ENCODE results near the gene GABRG3. TPM values are rescaled to one million over a fixed set of nuclear protein-coding genes. Genes with fewer than 3 reads are reported as not detected.

The GABRG3 gene
- total RNA-seq, 1 experiment from 2014 or later: not detected

- Histone ChIP-seq H3K4me1 (ENCODE audit: low read length) (no peaks in the 10 kb centered on the region), H3K79me2 (ENCODE audit: low read length) (no peaks in the 10 kb centered on the region), H3K9ac (ENCODE audit: low read length) (no peak overlapping the region), H3K9me2 (replicated peaks; ENCODE audit: insufficient read depth, low read length) (no peaks in the 10 kb centered on the region), H3K36me3 (ENCODE audit: insufficient read depth, low read length) (no peaks in the 10 kb centered on the region), H4K20me1 (ENCODE audit: insufficient read depth, low read depth, low read length) (no peaks in the 10 kb centered on the region), H3K27ac (ENCODE audit: low read length) (no peak overlapping the region), H2AFZ (ENCODE audit: low read length) (no peak overlapping the region), H3K4me2 (ENCODE audit: low read depth, low read length, poor library complexity, severe bottlenecking) (no peak overlapping the region), H3K27me3 (ENCODE audit: low read length) (no peaks in the 10 kb centered on the region), H3K9me3 (ENCODE audit: low read length) (peaks cover 40% of the 10 kb centered on the region), H3K4me3 (ENCODE audit: low read length) (no peak overlapping the region)
- no peak for DNase-seq
Observed at GRCh38 chr15:27094235-27094634, 123.3 kb downstream of the GABRG3 start.

DNA sequence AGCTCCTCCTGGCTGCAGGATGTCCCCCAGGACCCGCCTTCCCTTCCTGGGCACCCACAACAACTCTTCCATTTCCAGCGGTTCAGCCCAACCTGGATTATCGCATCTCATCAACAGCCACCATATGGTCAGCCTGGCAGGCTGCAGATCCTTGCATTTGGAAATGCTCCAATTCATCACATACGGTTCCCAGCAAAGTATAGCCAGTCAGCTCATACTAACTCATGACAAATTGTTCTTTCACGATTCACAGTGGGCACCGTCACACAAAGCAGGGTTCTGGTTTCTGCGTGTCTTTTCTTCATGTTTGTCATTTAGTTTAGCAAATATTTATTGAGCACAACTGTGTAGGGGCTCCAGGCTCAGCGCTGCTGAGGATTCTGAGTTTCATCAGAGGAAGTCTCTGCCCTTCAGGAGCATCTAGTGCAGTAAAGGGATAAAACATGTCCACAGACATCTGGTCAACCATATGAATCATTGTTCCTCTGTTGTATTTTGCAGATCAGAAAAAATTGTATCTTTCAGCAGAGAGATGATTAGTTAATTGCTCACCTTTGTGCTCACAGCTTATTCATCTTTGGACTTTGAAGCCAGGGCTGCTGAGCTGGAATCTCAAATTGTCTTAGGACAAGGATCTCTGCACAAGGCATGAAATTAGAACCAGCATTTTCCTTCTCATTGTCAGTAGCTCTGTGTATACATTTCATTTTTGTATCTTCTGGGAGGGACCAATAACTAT lies 125.1 kb downstream of the GABRG3 start:
- Histone ChIP-seq H3K4me1 (ENCODE audit: low read length) (no peaks in the 10 kb centered on the region), H3K9me2 (replicated peaks; ENCODE audit: insufficient read depth, low read length) (no peaks in the 10 kb centered on the region), H3K79me2 (ENCODE audit: low read length) (no peaks in the 10 kb centered on the region), H3K4me2 (ENCODE audit: low read depth, low read length, poor library complexity, severe bottlenecking) (no peak overlapping the region), H4K20me1 (ENCODE audit: insufficient read depth, low read depth, low read length) (no peaks in the 10 kb centered on the region), H3K9ac (ENCODE audit: low read length) (no peak overlapping the region), H2AFZ (ENCODE audit: low read length) (no peak overlapping the region), H3K27ac (ENCODE audit: low read length) (no peak overlapping the region), H3K4me3 (ENCODE audit: low read length) (no peak overlapping the region), H3K36me3 (ENCODE audit: insufficient read depth, low read length) (no peaks in the 10 kb centered on the region), H3K27me3 (ENCODE audit: low read length) (no peaks in the 10 kb centered on the region), H3K9me3 (ENCODE audit: low read length) (peaks cover 39% of the 10 kb centered on the region)
- no peak for DNase-seq

GRCh38 chr15:27097506-27097905 lies 126.5 kb downstream of the GABRG3 start:
- Histone ChIP-seq H3K9me3 (ENCODE audit: low read length) (peaks cover 34% of the 10 kb centered on the region), H2AFZ (ENCODE audit: low read length) (no peak overlapping the region), H3K27ac (ENCODE audit: low read length) (no peak overlapping the region), H4K20me1 (ENCODE audit: insufficient read depth, low read depth, low read length) (no peaks in the 10 kb centered on the region), H3K4me3 (ENCODE audit: low read length) (no peak overlapping the region), H3K36me3 (ENCODE audit: insufficient read depth, low read length) (no peaks in the 10 kb centered on the region), H3K4me1 (ENCODE audit: low read length) (no peaks in the 10 kb centered on the region), H3K9ac (ENCODE audit: low read length) (no peak overlapping the region), H3K9me2 (replicated peaks; ENCODE audit: insufficient read depth, low read length) (no peaks in the 10 kb centered on the region), H3K27me3 (ENCODE audit: low read length) (no peaks in the 10 kb centered on the region), H3K4me2 (ENCODE audit: low read depth, low read length, poor library complexity, severe bottlenecking) (no peak overlapping the region), H3K79me2 (ENCODE audit: low read length) (no peaks in the 10 kb centered on the region)
- DNase-seq: no peak

- H3K4me2 ChIP-seq (ENCODE audit: low read depth, low read length, poor library complexity, severe bottlenecking): no peak overlapping the region
- no peaks in the 10 kb centered on the region for H3K9me2 ChIP-seq (replicated peaks; ENCODE audit: insufficient read depth, low read length)
- no peaks in the 10 kb centered on the region for H3K4me1 ChIP-seq (ENCODE audit: low read length)
- no peak for DNase-seq
- H2AFZ ChIP-seq (ENCODE audit: low read length): no peak overlapping the region
- no peaks in the 10 kb centered on the region for H3K79me2 ChIP-seq (ENCODE audit: low read length)
- no peaks in the 10 kb centered on the region for H4K20me1 ChIP-seq (ENCODE audit: insufficient read depth, low read depth, low read length)
- H3K9me3 ChIP-seq (ENCODE audit: low read length): peaks cover 32% of the 10 kb centered on the region
- no peak overlapping the region for H3K27ac ChIP-seq (ENCODE audit: low read length)
- H3K36me3 ChIP-seq (ENCODE audit: insufficient read depth, low read length): no peaks in the 10 kb centered on the region
- no peak overlapping the region for H3K4me3 ChIP-seq (ENCODE audit: low read length)
- no peak overlapping the region for H3K9ac ChIP-seq (ENCODE audit: low read length)
- H3K27me3 ChIP-seq (ENCODE audit: low read length): no peaks in the 10 kb centered on the region
Observed at GRCh38 chr15:27101982-27102381, 131.0 kb downstream of the GABRG3 start.

DNA sequence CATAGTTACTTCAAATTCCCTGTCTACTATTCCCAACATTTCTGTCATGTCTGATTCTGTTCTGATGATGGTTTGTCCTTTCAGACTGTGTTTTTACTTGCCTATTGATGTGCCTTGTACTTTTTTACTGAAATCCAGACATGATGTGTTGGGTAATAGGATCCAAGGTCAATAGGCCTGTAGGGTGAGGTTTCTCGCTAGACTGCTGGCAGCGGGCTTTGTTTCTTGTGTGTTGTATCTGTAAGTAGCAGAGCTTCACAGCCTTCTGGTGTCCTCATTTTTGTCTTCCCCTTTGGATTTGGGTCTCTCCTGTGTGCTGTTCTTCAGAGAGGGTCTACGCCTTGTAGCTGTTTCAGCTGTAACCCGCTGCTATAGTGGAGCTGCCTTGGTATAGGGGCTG lies 140.3 kb downstream of the GABRG3 start:
- H3K4me3 ChIP-seq (ENCODE audit: low read length): no peak overlapping the region

GRCh38 chr15:27114473-27114872 lies 143.5 kb downstream of the GABRG3 start:
- Histone ChIP-seq H3K4me3 (ENCODE audit: low read length) (no peak overlapping the region), H3K9ac (ENCODE audit: low read length) (no peak overlapping the region), H3K9me2 (replicated peaks; ENCODE audit: insufficient read depth, low read length) (no peaks in the 10 kb centered on the region), H4K20me1 (ENCODE audit: insufficient read depth, low read depth, low read length) (no peaks in the 10 kb centered on the region), H3K79me2 (ENCODE audit: low read length) (no peaks in the 10 kb centered on the region), H3K27ac (ENCODE audit: low read length) (no peak overlapping the region), H2AFZ (ENCODE audit: low read length) (no peak overlapping the region), H3K4me1 (ENCODE audit: low read length) (no peaks in the 10 kb centered on the region), H3K9me3 (ENCODE audit: low read length) (peaks cover 38% of the 10 kb centered on the region), H3K27me3 (ENCODE audit: low read length) (no peaks in the 10 kb centered on the region), H3K36me3 (ENCODE audit: insufficient read depth, low read length) (no peaks in the 10 kb centered on the region), H3K4me2 (ENCODE audit: low read depth, low read length, poor library complexity, severe bottlenecking) (no peak overlapping the region)
- no peak for DNase-seq

More for the DNA sequence above, 140.3 kb downstream of the GABRG3 start:
- H4K20me1 ChIP-seq (ENCODE audit: insufficient read depth, low read depth, low read length): no peaks in the 10 kb centered on the region
- H3K27ac ChIP-seq (ENCODE audit: low read length): no peak overlapping the region
- DNase-seq: no peak
- H3K79me2 ChIP-seq (ENCODE audit: low read length): no peaks in the 10 kb centered on the region
- H3K27me3 ChIP-seq (ENCODE audit: low read length): no peaks in the 10 kb centered on the region
- no peaks in the 10 kb centered on the region for H3K4me1 ChIP-seq (ENCODE audit: low read length)
- H3K9me2 ChIP-seq (replicated peaks; ENCODE audit: insufficient read depth, low read length): 0 out of 2 replicates have a peak, but pooled peaks cover 3% of the 10 kb centered on the region
- no peak overlapping the region for H2AFZ ChIP-seq (ENCODE audit: low read length)
- no peak overlapping the region for H3K9ac ChIP-seq (ENCODE audit: low read length)
- H3K9me3 ChIP-seq (ENCODE audit: low read length): peaks cover 34% of the 10 kb centered on the region
- no peaks in the 10 kb centered on the region for H3K36me3 ChIP-seq (ENCODE audit: insufficient read depth, low read length)
- H3K4me2 ChIP-seq (ENCODE audit: low read depth, low read length, poor library complexity, severe bottlenecking): no peak overlapping the region

- no peak overlapping the region for H3K9ac ChIP-seq (ENCODE audit: low read length)
- no peak overlapping the region for H3K27ac ChIP-seq (ENCODE audit: low read length)
- no peaks in the 10 kb centered on the region for H3K79me2 ChIP-seq (ENCODE audit: low read length)
- H3K4me2 ChIP-seq (ENCODE audit: low read depth, low read length, poor library complexity, severe bottlenecking): no peak overlapping the region
- H3K27me3 ChIP-seq (ENCODE audit: low read length): no peaks in the 10 kb centered on the region
- no peaks in the 10 kb centered on the region for H4K20me1 ChIP-seq (ENCODE audit: insufficient read depth, low read depth, low read length)
- H3K36me3 ChIP-seq (ENCODE audit: insufficient read depth, low read length): no peaks in the 10 kb centered on the region
- no peaks in the 10 kb centered on the region for H3K4me1 ChIP-seq (ENCODE audit: low read length)
- no peak overlapping the region for H3K4me3 ChIP-seq (ENCODE audit: low read length)
- peaks cover 40% of the 10 kb centered on the region for H3K9me3 ChIP-seq (ENCODE audit: low read length)
- no peaks in the 10 kb centered on the region for H3K9me2 ChIP-seq (replicated peaks; ENCODE audit: insufficient read depth, low read length)
- no peak overlapping the region for H2AFZ ChIP-seq (ENCODE audit: low read length)
- no peak for DNase-seq
Observed at GRCh38 chr15:27119695-27120266, 148.8 kb downstream of the GABRG3 start.

DNA sequence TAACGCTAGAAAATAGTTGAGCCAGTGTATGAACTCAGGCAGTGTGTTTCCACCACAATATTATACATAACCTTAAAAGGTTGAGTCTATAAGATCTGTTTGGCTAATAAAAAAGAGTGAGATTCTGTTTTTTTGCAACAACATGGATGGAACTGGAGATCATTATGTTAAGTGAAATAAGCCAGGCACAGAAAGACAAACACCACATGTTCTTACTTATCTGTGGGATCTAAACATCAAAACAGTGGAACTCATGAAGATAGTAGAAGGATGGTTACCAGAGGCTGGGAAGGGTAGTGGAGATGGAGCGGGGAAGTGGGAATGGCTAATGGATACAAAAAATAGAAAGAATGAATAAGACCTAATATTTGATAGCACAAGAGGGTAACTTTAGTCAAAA lies 150.7 kb downstream of the GABRG3 start:
- Histone ChIP-seq H3K27me3 (ENCODE audit: low read length) (no peaks in the 10 kb centered on the region), H3K4me3 (ENCODE audit: low read length) (no peak overlapping the region), H3K36me3 (ENCODE audit: insufficient read depth, low read length) (no peaks in the 10 kb centered on the region; the same call in 1 of the 2 replicates), H3K27ac (ENCODE audit: low read length) (no peak overlapping the region), H3K4me1 (ENCODE audit: low read length) (no peaks in the 10 kb centered on the region), H4K20me1 (ENCODE audit: insufficient read depth, low read depth, low read length) (no peaks in the 10 kb centered on the region), H3K9me3 (ENCODE audit: low read length) (peaks cover 41% of the 10 kb centered on the region), H3K9me2 (replicated peaks; ENCODE audit: insufficient read depth, low read length) (no peaks in the 10 kb centered on the region), H2AFZ (ENCODE audit: low read length) (no peak overlapping the region), H3K9ac (ENCODE audit: low read length) (no peak overlapping the region), H3K79me2 (ENCODE audit: low read length) (no peaks in the 10 kb centered on the region), H3K4me2 (ENCODE audit: low read depth, low read length, poor library complexity, severe bottlenecking) (no peak overlapping the region)
- no peak for DNase-seq

Data from Karpas-422 (cell line).